ENCODE results near the gene THEMIS.

DNA sequence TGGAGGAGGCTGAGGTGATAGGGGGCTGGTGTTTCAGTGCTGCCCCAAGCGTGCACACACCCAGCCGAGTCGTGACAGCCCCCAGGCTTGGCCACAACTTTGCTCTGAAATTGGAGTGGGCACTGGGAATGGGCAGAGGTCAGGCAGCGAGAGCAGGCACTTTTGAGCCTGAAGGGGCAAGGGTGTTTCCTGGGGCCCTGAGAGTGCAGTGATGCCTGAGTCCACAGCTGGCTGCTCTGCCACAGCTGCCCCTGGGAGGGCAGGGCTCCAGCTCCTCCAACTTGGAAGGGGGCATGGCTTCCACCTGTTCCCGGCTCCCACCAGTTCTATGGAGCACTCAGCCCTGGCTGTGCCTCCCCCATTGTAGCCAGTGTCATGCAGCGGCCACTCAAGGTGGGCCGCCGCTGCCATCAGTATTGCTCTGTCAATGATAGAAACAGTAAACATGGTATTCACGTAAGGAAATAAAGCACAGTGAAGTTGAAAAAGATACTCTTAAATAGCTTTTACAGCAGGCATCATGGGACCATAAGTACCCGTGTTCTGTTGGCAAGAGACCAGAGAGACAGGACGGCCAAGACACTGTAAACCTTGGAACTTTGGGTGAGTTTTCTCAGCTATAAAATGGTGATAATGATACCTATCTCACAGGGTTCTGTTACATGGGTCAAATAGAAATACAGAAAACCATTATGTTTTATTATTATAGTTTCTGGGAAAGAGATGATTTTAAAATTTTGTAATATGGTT lies 108.9 kb downstream of the THEMIS start:
- TF ChIP-seq POLR2AphosphoS5 (IDR thresholded peaks at IDR 0.05; ENCODE audit: low read depth) = no peak
- TF ChIP-seq, protein P1, sequence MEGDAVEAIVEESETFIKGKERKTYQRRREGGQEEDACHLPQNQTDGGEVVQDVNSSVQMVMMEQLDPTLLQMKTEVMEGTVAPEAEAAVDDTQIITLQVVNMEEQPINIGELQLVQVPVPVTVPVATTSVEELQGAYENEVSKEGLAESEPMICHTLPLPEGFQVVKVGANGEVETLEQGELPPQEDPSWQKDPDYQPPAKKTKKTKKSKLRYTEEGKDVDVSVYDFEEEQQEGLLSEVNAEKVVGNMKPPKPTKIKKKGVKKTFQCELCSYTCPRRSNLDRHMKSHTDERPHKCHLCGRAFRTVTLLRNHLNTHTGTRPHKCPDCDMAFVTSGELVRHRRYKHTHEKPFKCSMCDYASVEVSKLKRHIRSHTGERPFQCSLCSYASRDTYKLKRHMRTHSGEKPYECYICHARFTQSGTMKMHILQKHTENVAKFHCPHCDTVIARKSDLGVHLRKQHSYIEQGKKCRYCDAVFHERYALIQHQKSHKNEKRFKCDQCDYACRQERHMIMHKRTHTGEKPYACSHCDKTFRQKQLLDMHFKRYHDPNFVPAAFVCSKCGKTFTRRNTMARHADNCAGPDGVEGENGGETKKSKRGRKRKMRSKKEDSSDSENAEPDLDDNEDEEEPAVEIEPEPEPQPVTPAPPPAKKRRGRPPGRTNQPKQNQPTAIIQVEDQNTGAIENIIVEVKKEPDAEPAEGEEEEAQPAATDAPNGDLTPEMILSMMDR (IDR thresholded peaks at IDR 0.05; ENCODE audit: insufficient read depth, low read length) = no peak
- no peak for TF ChIP-seq SPI1 (IDR thresholded peaks at IDR 0.05; ENCODE audit: borderline replicate concordance, low read depth)

Measured in HL-60 (cell line).